Neural cell (in vitro differentiated cells): Measurements from ENCODE around the gene SH3RF3. TPM values are rescaled to one million over a fixed set of nuclear protein-coding genes. Genes with fewer than 3 reads are reported as not detected.

Experiments used
- H2AFZ ChIP-seq: fragments of 200-600, 300-800 bp; sonication (generic), shearing (Covaris generic); 2 replicates; pipeline ENCODE4 v1.6.0; 2014; ENCODE audit warnings: low read depth, mild to moderate bottlenecking, antibody characterized with exemption, low read length, moderate library complexity
- H3F3A ChIP-seq: fragments of 200-600 bp; shearing (Covaris generic); 2 replicates; pipeline ENCODE4 v1.6.1; 2016; ENCODE audit warnings: mild to moderate bottlenecking, moderate library complexity, mixed read lengths, antibody characterized with exemption, low read length; ENCODE audit not compliant: insufficient read depth, poor library complexity, severe bottlenecking
- H3K27ac ChIP-seq: fragments of 200-600, 300-800 bp; sonication (generic), shearing (Covaris generic); 2 replicates; pipeline ENCODE4 v1.5.1; 2014; ENCODE audit warnings: mild to moderate bottlenecking, low read length, moderate library complexity
- H3K27me3 ChIP-seq: fragments of 300-800, 200-600 bp; sonication (generic), shearing (Covaris generic); 2 replicates; pipeline ENCODE4 v1.6.0; 2014; ENCODE audit warnings: mild to moderate bottlenecking, low read depth, low read length, moderate library complexity; ENCODE audit not compliant: insufficient read depth
- H3K36me3 ChIP-seq: fragments of 300-800, 200-600 bp; sonication (generic), shearing (Covaris generic); 2 replicates; pipeline ENCODE4 v1.5.1; 2014; ENCODE audit warnings: mild to moderate bottlenecking, antibody characterized with exemption, low read length, moderate library complexity; ENCODE audit not compliant: insufficient read depth
- H3K4me2 ChIP-seq: fragments of 300-800, 200-600 bp; sonication (generic), shearing (Covaris generic); 2 replicates; pipeline ENCODE4 v1.6.0; 2014; ENCODE audit warnings: mild to moderate bottlenecking, low read length
- H3K4me3 ChIP-seq: fragments of 300-800, 200-600 bp; sonication (generic), shearing (Covaris generic); 2 replicates; pipeline ENCODE4 v1.5.1; 2014; ENCODE audit warnings: mild to moderate bottlenecking, low read length, moderate library complexity
- H3K79me2 ChIP-seq: fragments of 200-600 bp; shearing (Covaris generic); replicated peaks from 2 replicates; pipeline ENCODE4 v1.6.0; 2014; ENCODE audit warnings: mild to moderate bottlenecking, low read length, moderate library complexity; ENCODE audit not compliant: insufficient read depth
- H3K9ac ChIP-seq: fragments of 300-800, 200-600 bp; sonication (generic), shearing (Covaris generic); 2 replicates; pipeline ENCODE4 v1.6.1; 2016; ENCODE audit warnings: mild to moderate bottlenecking, low read length, mixed read lengths
- H3K9me2 ChIP-seq: fragments of 200-600 bp; shearing (Covaris generic); 2 replicates; pipeline ENCODE4 v1.6.1; 2016; ENCODE audit warnings: mild to moderate bottlenecking, low read length, mixed read lengths; ENCODE audit not compliant: insufficient read depth
- H3K9me3 ChIP-seq: fragments of 200-600, 300-800 bp; sonication (generic), shearing (Covaris generic); 2 replicates; pipeline ENCODE4 v1.6.1; 2016; ENCODE audit warnings: mild to moderate bottlenecking, mixed run types, low read length, moderate library complexity, mixed read lengths
- H4K20me1 ChIP-seq: fragments of 200-600 bp; shearing (Covaris generic); 2 replicates; pipeline ENCODE4 v1.6.1; 2016; ENCODE audit warnings: mild to moderate bottlenecking, mixed run types; ENCODE audit not compliant: insufficient read depth
- CTCF ChIP-seq: fragments of 450-650 bp; IDR thresholded peaks from 2 replicates; pipeline ENCODE4 v1.5.1; 2014; ENCODE audit warnings: antibody characterized with exemption, mild to moderate bottlenecking, moderate library complexity; ENCODE audit not compliant: poor library complexity, severe bottlenecking
- EP300 ChIP-seq: fragments of 450-650 bp; conservative IDR thresholded peaks from 2 replicates; pipeline ENCODE4 v1.6.1; 2014; ENCODE audit warnings: antibody characterized with exemption, mild to moderate bottlenecking, moderate library complexity; ENCODE audit not compliant: poor library complexity, severe bottlenecking
- EZH2 ChIP-seq: fragments of 200-600, 300-800 bp; shearing (Covaris generic), sonication (generic); IDR thresholded peaks from 2 replicates; pipeline ENCODE4 v1.6.1; 2014; ENCODE audit warnings: antibody characterized with exemption, low read length, borderline replicate concordance, mild to moderate bottlenecking; ENCODE audit not compliant: insufficient read depth, poor library complexity, severe bottlenecking
- MXI1 ChIP-seq: fragments of 450-650 bp; conservative IDR thresholded peaks from 2 replicates; pipeline ENCODE4 v1.6.1; 2014; ENCODE audit warnings: antibody characterized with exemption, mild to moderate bottlenecking; ENCODE audit not compliant: poor library complexity, severe bottlenecking
- POLR2AphosphoS5 ChIP-seq: IDR thresholded peaks from 2 replicates; pipeline ENCODE4 v1.6.1; 2012
- RAD21 ChIP-seq: fragments of 450-650 bp; conservative IDR thresholded peaks from 2 replicates; pipeline ENCODE4 v1.6.1; 2014; ENCODE audit warnings: antibody characterized with exemption, mild to moderate bottlenecking, moderate library complexity
- REST ChIP-seq: IDR thresholded peaks from 2 replicates; pipeline ENCODE4 v1.6.1; 2012; ENCODE audit warnings: borderline replicate concordance
- SMC3 ChIP-seq: fragments of 450-650 bp; conservative IDR thresholded peaks from 2 replicates; pipeline ENCODE4 v1.6.1; 2014; ENCODE audit warnings: antibody characterized with exemption, mild to moderate bottlenecking, moderate library complexity; ENCODE audit not compliant: poor library complexity
- TAF1 ChIP-seq: IDR thresholded peaks from 2 replicates; pipeline ENCODE4 v1.6.1; 2012; ENCODE audit warnings: low read depth
- polyA plus RNA-seq: library from polyadenylated mRNA; depleted of rRNA; stranded (reverse); fragments of >200 nt; gene quantifications from 2 replicates; pipeline ENCODE4 v1.2.3, GENCODE V29; 2014

The SH3RF3 gene
- polyA plus RNA-seq, 1 donor from 2014 or later, result 0.53 TPM

DNA sequence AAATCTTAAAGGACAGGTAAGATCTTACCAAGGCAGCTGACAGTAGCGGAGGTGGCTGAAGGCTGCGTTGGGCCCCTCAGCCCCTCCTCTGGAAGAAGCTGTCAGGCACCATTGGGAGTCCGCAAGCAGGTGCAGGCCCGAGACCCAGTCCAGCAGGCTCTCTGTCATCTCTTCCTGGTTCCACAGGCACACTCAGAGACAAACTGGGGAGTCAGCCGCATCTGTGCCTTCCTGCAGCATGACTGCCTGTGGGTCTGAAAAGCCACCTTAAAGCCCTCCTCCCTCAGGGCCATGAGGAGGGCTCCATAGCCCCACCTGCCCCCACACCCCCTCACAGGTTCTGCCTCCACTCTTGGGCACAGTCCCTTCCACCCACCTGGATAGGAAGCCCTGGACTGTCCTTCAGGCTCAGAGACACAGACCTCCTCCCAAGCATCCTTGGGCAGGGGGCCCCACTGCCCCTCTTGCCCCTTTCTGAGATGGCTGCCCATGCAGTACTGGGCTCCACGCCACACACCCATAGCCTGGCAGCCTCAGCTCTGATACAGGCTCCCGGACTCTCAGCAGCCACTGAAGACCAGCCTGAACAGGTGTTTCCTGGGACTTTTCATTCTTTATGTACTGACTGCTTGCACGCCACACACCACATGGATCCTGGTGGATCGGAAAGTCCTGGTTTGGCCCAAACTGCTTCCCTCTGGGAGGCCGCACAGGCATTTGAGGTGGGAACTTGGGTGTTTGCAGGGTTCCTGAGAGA lies 245.0 kb downstream of the SH3RF3 start:
- no peak overlapping the region for H3K27ac ChIP-seq
- TF ChIP-seq EZH2, result no peak
- H3K36me3 ChIP-seq, result no peaks in the 10 kb centered on the region
- no peaks in the 10 kb centered on the region for H3K27me3 ChIP-seq
- no peak overlapping the region for H3K9ac ChIP-seq
- H2AFZ ChIP-seq, result no peak overlapping the region
- H3K4me3 ChIP-seq, result no peak overlapping the region
- H3F3A ChIP-seq, result no peaks in the 10 kb centered on the region
- no peak overlapping the region for H3K4me2 ChIP-seq
- no peaks in the 10 kb centered on the region for H3K9me3 ChIP-seq
- no peaks in the 10 kb centered on the region for H3K79me2 ChIP-seq
- H4K20me1 ChIP-seq, result no peaks in the 10 kb centered on the region
- H3K9me2 ChIP-seq, result no peaks in the 10 kb centered on the region

GRCh38 chr2:109374548-109375130 lies 245.6 kb downstream of the SH3RF3 start:
- no peaks in the 10 kb centered on the region for H3K36me3 ChIP-seq
- no peak overlapping the region for H3K9ac ChIP-seq
- no peaks in the 10 kb centered on the region for H4K20me1 ChIP-seq
- H3K9me2 ChIP-seq, result no peaks in the 10 kb centered on the region
- H3K79me2 ChIP-seq, result no peaks in the 10 kb centered on the region
- H3K9me3 ChIP-seq, result no peaks in the 10 kb centered on the region
- H3K27me3 ChIP-seq, result no peaks in the 10 kb centered on the region
- H2AFZ ChIP-seq, result no peak overlapping the region
- no peaks in the 10 kb centered on the region for H3F3A ChIP-seq
- H3K4me2 ChIP-seq, result no peak overlapping the region
- TF ChIP-seq SMC3 (no peak), EP300 (no peak), REST (no peak), TAF1 (no peak), POLR2AphosphoS5 (no peak), MXI1 (no peak), EZH2 (no peak), CTCF (no peak), RAD21 (no peak)
- no peak overlapping the region for H3K27ac ChIP-seq
- H3K4me3 ChIP-seq, result no peak overlapping the region
